IMR-90 (cell line): ENCODE results near the gene SSBP2. TPM values are rescaled to one million over a fixed set of nuclear protein-coding genes. Genes with fewer than 3 reads are reported as not detected.

Experiments used
- ATAC-seq: fragments of 200-7000 bp; cut with Tn5 transposase; 2 replicates; pipeline ENCODE4 v1.9.1; 2020; ENCODE audit warnings: low read depth, mild to moderate bottlenecking, moderate library complexity
- BruUV-seq: library from RNA; stranded (reverse); fragments of 400-500 nt; replicated peaks from 2 replicates; lab custom pipeline; 2021; lab: Mats Ljungman, UMichigan
- CTCF ChIA-PET: fragments of 300-600 bp; formaldehyde crosslinking; extraction: SDS; loops from one replicate; lab custom pipeline; 2021; ENCODE audit warnings: antibody characterized with exemption; lab: Yijun Ruan, JAX
- POLR2A ChIA-PET: fragments of 300-600 bp; sonication (Branson Sonifier 250); formaldehyde crosslinking; loops from one replicate; lab custom pipeline; 2022; ENCODE audit warnings: antibody characterized with exemption; ENCODE audit not compliant: unreplicated experiment; lab: Charles Lee
- DNase-seq: peaks from one replicate; pipeline ENCODE4 v3.0.0; 2013
- H2AFZ ChIP-seq: replicated peaks from 2 replicates; pipeline ENCODE3; 2013; ENCODE audit warnings: low read length, mild to moderate bottlenecking; ENCODE audit not compliant: poor library complexity
- H2AK5ac ChIP-seq: 2 replicates; pipeline ENCODE4 v1.6.1; 2013; ENCODE audit warnings: low read depth, low read length, inconsistent platforms
- H2AK9ac ChIP-seq: replicated peaks from 2 replicates; pipeline ENCODE3; 2013; ENCODE audit warnings: mild to moderate bottlenecking, low read depth, low read length, moderate library complexity; ENCODE audit not compliant: poor library complexity
- H2BK120ac ChIP-seq: 2 replicates; pipeline ENCODE4 v1.6.1; 2013; ENCODE audit warnings: low read depth, low read length, inconsistent platforms
- H2BK15ac ChIP-seq: 3 replicates; pipeline ENCODE4 v1.6.1; 2013; ENCODE audit warnings: low read depth, low read length, inconsistent platforms
- H2BK20ac ChIP-seq: 2 replicates; pipeline ENCODE4 v1.6.1; 2013; ENCODE audit warnings: low read depth, mild to moderate bottlenecking, inconsistent platforms, low read length, moderate library complexity
- H2BK5ac ChIP-seq: 2 replicates; pipeline ENCODE4 v1.6.1; 2013; ENCODE audit warnings: mild to moderate bottlenecking, low read depth, low read length, inconsistent platforms; ENCODE audit not compliant: poor library complexity, severe bottlenecking
- H3K14ac ChIP-seq: replicated peaks from 2 replicates; pipeline ENCODE4 v1.6.1; 2013; ENCODE audit warnings: low read depth, low read length, inconsistent platforms
- H3K18ac ChIP-seq: 2 replicates; pipeline ENCODE4 v1.6.1; 2013; ENCODE audit warnings: low read depth, low read length, control low read depth
- H3K23ac ChIP-seq: 2 replicates; pipeline ENCODE4 v1.6.1; 2013; ENCODE audit warnings: low read depth, low read length, inconsistent platforms
- H3K27ac ChIP-seq: 2 replicates; pipeline ENCODE4 v1.5.1; 2013; ENCODE audit warnings: mild to moderate bottlenecking, control low read depth, low read length; ENCODE audit not compliant: insufficient read depth
- H3K27me3 ChIP-seq: 2 replicates; pipeline ENCODE4 v1.6.1; 2013; ENCODE audit warnings: low read length; ENCODE audit not compliant: control insufficient read depth, insufficient read depth
- H3K36me3 ChIP-seq: 2 replicates; pipeline ENCODE4 v1.6.1; 2013; ENCODE audit warnings: low read length, mixed read lengths; ENCODE audit not compliant: control insufficient read depth, insufficient read depth
- H3K4ac ChIP-seq: 2 replicates; pipeline ENCODE4 v1.6.1; 2013; ENCODE audit warnings: low read depth, low read length, inconsistent platforms
- H3K4me1 ChIP-seq: 2 replicates; pipeline ENCODE4 v1.6.1; 2013; ENCODE audit warnings: low read length, mixed read lengths; ENCODE audit not compliant: control insufficient read depth, insufficient read depth
- H3K4me2 ChIP-seq: 2 replicates; pipeline ENCODE4 v1.6.1; 2013; ENCODE audit warnings: low read depth, mild to moderate bottlenecking, control low read depth, low read length, moderate library complexity
- H3K4me3 ChIP-seq: 2 replicates; pipeline ENCODE4 v1.5.1; 2013; ENCODE audit warnings: low read depth, mild to moderate bottlenecking, control low read depth, low read length, moderate library complexity; ENCODE audit not compliant: insufficient read depth
- H3K56ac ChIP-seq: 2 replicates; pipeline ENCODE4 v1.6.1; 2013; ENCODE audit warnings: low read length, inconsistent platforms; ENCODE audit not compliant: insufficient read depth; ENCODE audit errors: extremely low read depth
- H3K79me1 ChIP-seq, 2 experiments: 2 replicates each; pipeline ENCODE4 v1.6.1; 2013; ENCODE audit warnings: low read length in 2 of 2, inconsistent platforms in 1 of 2, low read depth in 1 of 2
- H3K9ac ChIP-seq: 2 replicates; pipeline ENCODE4 v1.6.1; 2013; ENCODE audit warnings: low read depth, low read length, control low read depth
- H3K9me1 ChIP-seq: 2 replicates; pipeline ENCODE4 v1.6.1; 2013; ENCODE audit warnings: low read length, inconsistent platforms; ENCODE audit not compliant: insufficient read depth
- H3K9me3 ChIP-seq: 2 replicates; pipeline ENCODE4 v1.6.1; 2013; ENCODE audit warnings: low read length; ENCODE audit not compliant: control insufficient read depth, insufficient read depth
- H4K20me1 ChIP-seq: 2 replicates; pipeline ENCODE4 v1.6.1; 2013; ENCODE audit warnings: low read length, inconsistent platforms; ENCODE audit not compliant: insufficient read depth
- H4K5ac ChIP-seq: 2 replicates; pipeline ENCODE4 v1.6.1; 2013; ENCODE audit warnings: mild to moderate bottlenecking, low read depth, low read length, control low read depth
- H4K8ac ChIP-seq, 2 experiments: 2 replicates each; pipeline ENCODE4 v1.6.1; 2013; ENCODE audit warnings: low read depth in 2 of 2, low read length in 2 of 2, control low read depth in 1 of 2, inconsistent platforms in 1 of 2
- H4K91ac ChIP-seq: 2 replicates; pipeline ENCODE4 v1.6.1; 2013; ENCODE audit warnings: low read depth, low read length, inconsistent platforms; ENCODE audit not compliant: insufficient read depth
- BHLHE40 ChIP-seq: fragments of 150-350 bp; IDR thresholded peaks from 2 replicates; pipeline ENCODE4 v1.6.1; 2016; ENCODE audit warnings: mild to moderate bottlenecking, low read depth, low read length
- CEBPB ChIP-seq: IDR thresholded peaks from 2 replicates; pipeline ENCODE4 v1.6.1; 2012; ENCODE audit warnings: low read depth, low read length, improper control_type of control experiment
- FOS ChIP-seq: fragments of 150-350 bp; IDR thresholded peaks from 2 replicates; pipeline ENCODE4 v1.6.1; 2016; ENCODE audit warnings: low read depth, low read length
- MAZ ChIP-seq: IDR thresholded peaks from 2 replicates; pipeline ENCODE4 v1.6.1; 2012; ENCODE audit warnings: low read depth, mild to moderate bottlenecking, low read length, improper control_type of control experiment, moderate library complexity, borderline replicate concordance
- MXI1 ChIP-seq: IDR thresholded peaks from 2 replicates; pipeline ENCODE4 v1.6.1; 2012; ENCODE audit warnings: low read depth, mild to moderate bottlenecking, low read length, moderate library complexity, borderline replicate concordance
- POLR2A ChIP-seq: IDR thresholded peaks from 2 replicates; pipeline ENCODE4 v1.6.1; 2012; ENCODE audit warnings: mild to moderate bottlenecking, low read depth, low read length
- RAD21 ChIP-seq: IDR thresholded peaks from 2 replicates; pipeline ENCODE4 v1.6.1; 2012; ENCODE audit warnings: low read length, improper control_type of control experiment
- RCOR1 ChIP-seq: IDR thresholded peaks from 2 replicates; pipeline ENCODE4 v1.6.1; 2012; ENCODE audit warnings: mild to moderate bottlenecking, low read length, improper control_type of control experiment; ENCODE audit not compliant: insufficient replicate concordance
- RFX5 ChIP-seq: IDR thresholded peaks from 2 replicates; pipeline ENCODE4 v1.8.0; 2012; ENCODE audit warnings: low read depth, mild to moderate bottlenecking, low read length, moderate library complexity
- WGBS, 2 experiments: methylation state at CpG; one replicate each; pipeline versions ENCODE4 v1.1.5 to v1.1.7; 2013; ENCODE audit warnings: missing lambda C conversion rate in 2 of 2; ENCODE audit not compliant: insufficient read length in 1 of 2; ENCODE audit errors: extremely low coverage in 2 of 2; 5-methylcytosine and 5-hydroxymethylcytosine counted together
- dilution Hi-C: fragments of 300-500 bp; cut with HindIII; formaldehyde crosslinking; loops from one replicate; pipeline ENCODE4 v1.14.3; 2018; ENCODE audit warnings: low sequenced_read_pairs; ENCODE audit not compliant: unreplicated experiment
- in situ Hi-C: fragments of 300-500 bp; cut with MboI; formaldehyde crosslinking; loops from 3 replicates; pipeline ENCODE4 v1.14.3; 2019; ENCODE audit warnings: low sequenced_read_pairs, inconsistent platforms, mixed read lengths
- intact Hi-C: fragments of 100-400 bp; cut with micrococcal nuclease; formaldehyde crosslinking; loops from 2 replicates; pipeline ENCODE4 v1.10.0; 2022
- polyA plus RNA-seq, 3 experiments: library from polyadenylated mRNA; depleted of rRNA; stranded (reverse); fragments of >200 nt; gene quantifications; 2 replicates each; pipeline ENCODE4 v1.2.3, GENCODE V29; 2012; ENCODE audit warnings: low replicate concordance in 1 of 3
- total RNA-seq: library from RNA; depleted of rRNA; stranded (reverse); fragments of >200 nt; gene quantifications from 2 replicates; pipeline ENCODE4 v1.2.3, GENCODE V29; 2012
- TF ChIP-seq, protein P1 (sequence below): fragments of 150-350 bp; IDR thresholded peaks from 2 replicates; pipeline ENCODE4 v1.6.1; 2017; ENCODE audit warnings: mild to moderate bottlenecking, antibody characterized with exemption, low read length, low read depth

SSBP2 gene
- total and polyA plus RNA-seq, 2 of the 4 experiments (the other 2 are of a cell fraction) = 38.4 to 42.7 TPM

GRCh38 chr5:81530919-81531318 lies 220.0 kb downstream of the SSBP2 start:
- intact Hi-C loops (no loop called here), dilution Hi-C loops (no loop called here), in situ Hi-C loops (no loop called here)
- H3K27ac ChIP-seq = no peak overlapping the region
- H3K9me1 ChIP-seq = no peaks in the 10 kb centered on the region
- no peaks in the 10 kb centered on the region for H3K27me3 ChIP-seq
- H3K4me3 ChIP-seq = no peak overlapping the region
- no peaks in the 10 kb centered on the region for H3K36me3 ChIP-seq
- no peak overlapping the region for H2BK5ac ChIP-seq
- no CpG with 5 or more reads among the region's 1 CpG for WGBS, 2 experiments
- no peaks in the 10 kb centered on the region for H4K20me1 ChIP-seq
- ChIA-PET POLR2A (interaction anchor here (0.7 kb wide), 1 partner anchor 332 kb away, joined by 4 read pairs; no protein-coding TSS in a partner anchor), CTCF (interaction anchor here (1.0 kb wide), 1 partner anchor 31 kb away, joined by 4 read pairs; no protein-coding TSS in a partner anchor)
- no peaks in the 10 kb centered on the region for H3K9me3 ChIP-seq
- H2BK120ac ChIP-seq = no peak overlapping the region
- no peak overlapping the region for H3K18ac ChIP-seq
- no peak overlapping the region for H3K4ac ChIP-seq
- TF ChIP-seq, protein P1, sequence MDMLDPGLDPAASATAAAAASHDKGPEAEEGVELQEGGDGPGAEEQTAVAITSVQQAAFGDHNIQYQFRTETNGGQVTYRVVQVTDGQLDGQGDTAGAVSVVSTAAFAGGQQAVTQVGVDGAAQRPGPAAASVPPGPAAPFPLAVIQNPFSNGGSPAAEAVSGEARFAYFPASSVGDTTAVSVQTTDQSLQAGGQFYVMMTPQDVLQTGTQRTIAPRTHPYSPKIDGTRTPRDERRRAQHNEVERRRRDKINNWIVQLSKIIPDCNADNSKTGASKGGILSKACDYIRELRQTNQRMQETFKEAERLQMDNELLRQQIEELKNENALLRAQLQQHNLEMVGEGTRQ = no peak
- TF ChIP-seq CEBPB (no peak), RCOR1 (no peak), MXI1 (no peak), POLR2A (no peak), RAD21 (no peak), FOS (no peak), BHLHE40 (no peak), MAZ (no peak), RFX5 (no peak)
- no peak overlapping the region for H2AK5ac ChIP-seq
- H3K79me1 ChIP-seq = no peaks in the 10 kb centered on the region; a peak in 1 of 4 replicates
- H2AK9ac ChIP-seq = no peak overlapping the region
- ATAC-seq = peak; percentile 62
- no peak overlapping the region for H4K8ac ChIP-seq
- DNase-seq = peak; percentile 30
- no peak overlapping the region for H3K9ac ChIP-seq
- H3K14ac ChIP-seq = no peak overlapping the region; the same call in 1 of the 2 replicates
- no TSS peak for BruUV-seq
- H2AFZ ChIP-seq = no peak overlapping the region
- H3K23ac ChIP-seq = no peak overlapping the region
- H3K56ac ChIP-seq = no peak overlapping the region
- no peak overlapping the region for H4K5ac ChIP-seq
- H3K4me2 ChIP-seq = peak overlapping the region; percentile 67; the same call in 1 of the 2 replicates
- no peak overlapping the region for H4K91ac ChIP-seq
- no peak overlapping the region for H2BK20ac ChIP-seq
- no peak overlapping the region for H2BK15ac ChIP-seq
- no peaks in the 10 kb centered on the region for H3K4me1 ChIP-seq
